Dermis blood vessel endothelial cell (primary cell): ENCODE measurements around the gene HTD2. TPM values are rescaled to one million over a fixed set of nuclear protein-coding genes. Genes with fewer than 3 reads are reported as not detected.
A peak's percentile ranks its signal among the peaks of the same experiment; 100 is the strongest.
"Not testable (repeated sequence)": the region's sequence is repeated elsewhere in the genome, so short reads cannot be mapped to it uniquely, and the experiment has no call there.

Source experiments
- DNase-seq: peaks from one replicate; pipeline ENCODE4 v3.0.0; 2010
- total RNA-seq: library from RNA; depleted of rRNA; stranded (reverse); fragments of >200 nt; gene quantifications from 2 replicates; pipeline ENCODE4 v1.2.3, GENCODE V29; 2014

Gene HTD2
- total RNA-seq, 1 donor from 2014 or later = 16.0 TPM

DNA sequence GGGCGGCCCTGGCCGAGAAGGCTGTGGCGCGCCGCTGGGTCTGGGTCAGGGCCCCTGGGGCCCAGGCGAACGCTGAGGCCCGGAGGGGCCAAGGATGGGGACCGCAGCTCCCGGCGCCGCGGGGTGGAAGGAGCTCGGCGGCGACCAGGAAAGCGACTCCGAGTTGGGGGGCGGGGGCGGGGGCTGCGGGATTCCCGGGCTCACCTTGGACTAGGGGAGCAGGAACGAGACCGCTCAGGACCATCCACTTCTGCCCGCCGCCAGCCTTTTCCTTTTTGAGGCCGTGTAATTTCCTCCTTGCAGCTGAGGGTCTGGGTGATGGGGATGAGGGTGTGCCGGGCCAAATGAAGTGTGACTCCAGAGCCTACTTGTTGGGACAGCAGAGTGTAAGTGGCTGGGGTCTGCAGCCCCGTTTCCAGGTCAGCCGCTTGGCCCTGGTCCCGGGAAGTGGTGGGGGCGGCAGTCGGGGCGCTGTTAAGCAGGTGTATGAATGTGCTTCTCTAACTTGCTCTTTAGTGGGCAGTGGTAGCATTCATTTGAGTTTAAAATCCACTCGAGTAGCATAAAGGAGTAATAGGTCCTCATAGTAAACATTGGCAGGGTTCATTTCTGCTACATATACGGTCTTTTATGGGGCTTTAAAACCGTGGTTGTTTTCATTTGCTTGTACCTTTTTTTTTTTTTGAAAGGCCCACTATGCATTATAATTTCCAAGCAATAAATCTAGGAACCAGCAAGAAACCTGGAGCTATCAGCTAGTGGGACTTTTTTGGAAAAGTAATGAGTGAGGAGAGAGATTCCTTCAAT is 27.1 kb downstream of the HTD2 start:
- peak; percentile 36 for DNase-seq

DNA sequence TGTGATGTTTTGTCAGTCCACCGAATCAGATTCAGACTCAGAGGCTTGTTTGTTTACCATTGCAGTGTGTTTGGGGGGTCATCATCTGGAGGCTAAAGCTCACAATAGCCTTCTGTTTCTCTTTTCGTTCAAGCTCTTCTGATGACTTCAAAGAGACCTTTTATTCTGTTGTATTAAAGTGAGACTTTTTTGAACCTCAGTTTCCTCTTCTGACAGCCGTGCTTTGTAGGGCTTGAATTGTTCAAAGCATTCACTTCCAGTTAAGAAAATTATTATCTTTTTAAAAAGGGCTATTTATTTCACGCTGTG is 27.6 kb downstream of the HTD2 start:
- DNase-seq = no peak

DNA sequence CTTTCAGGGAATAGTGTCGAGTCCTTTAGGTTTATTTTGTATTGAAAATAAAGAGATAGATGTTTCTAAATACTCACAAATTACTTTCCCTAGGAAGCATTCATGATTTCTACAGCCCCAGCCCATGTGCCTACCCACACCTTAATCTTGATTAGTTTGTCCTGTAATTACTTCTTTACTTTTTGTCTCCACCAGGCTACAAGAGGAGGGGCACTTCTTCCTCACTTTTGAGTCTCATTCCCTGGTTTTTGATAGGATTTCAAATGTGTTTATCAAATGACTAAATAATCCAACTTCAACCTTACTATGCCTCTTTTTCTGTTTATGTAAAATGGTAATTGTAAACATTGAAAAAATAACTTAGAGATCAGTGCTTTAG is 28.2 kb downstream of the HTD2 start:
- DNase-seq = no peak

DNA sequence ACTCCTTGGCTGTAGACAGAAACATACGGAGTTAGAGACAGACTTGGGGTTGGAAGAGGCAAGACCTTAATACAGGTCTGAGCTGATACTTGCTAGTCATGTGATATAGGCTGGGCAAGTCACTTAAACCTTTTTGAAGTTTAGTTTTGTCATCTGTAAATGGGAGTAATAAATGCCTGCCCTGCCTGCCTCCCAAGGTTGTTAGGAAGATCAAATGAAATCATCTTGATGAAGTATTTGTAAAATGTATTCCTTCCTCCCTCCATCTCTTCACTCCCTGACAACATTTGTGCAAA is 29.3 kb downstream of the HTD2 start:
- no peak for DNase-seq

DNA sequence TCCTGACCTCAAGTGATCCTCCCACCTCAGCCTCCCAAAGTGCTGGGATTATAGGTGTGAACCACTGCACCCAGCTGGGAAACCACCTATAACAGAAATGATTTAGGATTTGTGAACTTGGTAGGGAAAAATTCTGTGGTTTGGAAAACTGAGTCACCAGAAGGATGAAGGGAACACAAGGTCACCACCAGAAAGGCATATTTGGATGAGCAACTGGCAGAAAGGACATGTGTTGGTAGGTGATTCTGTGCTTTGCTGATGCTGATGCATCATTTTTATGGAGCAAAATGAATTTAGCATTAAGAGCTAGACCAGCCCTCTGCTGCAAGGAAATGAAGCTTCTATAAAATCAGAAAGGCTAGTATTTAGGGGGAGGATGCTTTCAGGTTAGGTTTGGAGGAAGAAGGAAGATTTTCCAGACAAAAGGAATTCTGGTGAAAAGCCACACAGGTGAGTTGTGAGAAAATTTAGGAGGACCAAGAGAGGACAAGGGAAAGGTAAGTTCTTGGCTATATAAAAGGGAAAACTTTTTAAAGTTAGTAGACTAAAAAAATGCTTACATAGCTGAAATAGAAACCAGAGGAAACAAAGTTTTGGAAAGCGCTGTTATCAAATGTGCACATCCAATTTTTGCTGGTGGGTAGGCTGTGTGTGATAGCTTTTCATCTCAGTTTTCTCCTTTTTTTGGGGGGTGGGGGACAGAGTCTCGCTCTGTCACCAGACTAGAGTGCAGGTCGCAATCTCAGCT is 30.0 kb downstream of the HTD2 start:
- DNase-seq = no peak

DNA sequence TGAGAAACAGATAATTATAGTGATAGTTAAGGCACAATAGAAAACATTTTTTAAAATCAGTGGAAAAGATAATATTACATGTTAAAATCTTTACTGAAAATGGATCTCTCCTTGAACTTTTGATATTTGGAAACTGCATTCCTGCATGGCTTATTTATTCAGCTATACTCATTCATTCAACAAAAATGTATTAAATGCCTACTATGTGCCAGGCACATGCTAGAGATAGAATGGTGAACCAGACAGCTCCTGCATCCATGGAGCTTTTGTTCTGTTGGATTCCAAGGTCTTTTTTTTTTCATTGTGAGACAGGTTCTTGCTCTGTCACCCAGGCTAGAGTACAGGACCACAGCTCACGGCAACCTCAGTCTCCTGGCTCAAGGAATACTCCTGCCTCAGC is 30.9 kb downstream of the HTD2 start:
- no peak for DNase-seq

DNA sequence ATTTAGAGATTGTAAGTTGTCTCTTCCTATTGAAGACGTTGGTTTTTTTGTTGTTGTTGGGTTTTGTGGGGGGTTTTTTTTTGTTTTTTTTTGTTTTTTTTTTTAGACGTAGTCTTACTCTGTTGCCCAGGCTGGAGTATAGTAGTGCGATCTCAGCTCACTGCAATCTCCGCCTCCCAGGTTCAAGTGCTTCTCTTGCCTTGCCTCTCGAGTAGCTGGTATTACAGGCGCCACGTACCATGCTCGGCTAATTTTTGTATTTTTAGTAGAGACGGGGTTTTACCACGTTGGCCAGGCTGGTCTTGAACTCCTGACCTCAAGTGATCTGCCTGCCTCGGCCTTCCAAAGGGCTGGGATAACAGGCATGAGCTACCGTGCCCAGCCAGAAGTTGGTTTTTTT is 32.8 kb downstream of the HTD2 start:
- DNase-seq = not testable (repeated sequence)

DNA sequence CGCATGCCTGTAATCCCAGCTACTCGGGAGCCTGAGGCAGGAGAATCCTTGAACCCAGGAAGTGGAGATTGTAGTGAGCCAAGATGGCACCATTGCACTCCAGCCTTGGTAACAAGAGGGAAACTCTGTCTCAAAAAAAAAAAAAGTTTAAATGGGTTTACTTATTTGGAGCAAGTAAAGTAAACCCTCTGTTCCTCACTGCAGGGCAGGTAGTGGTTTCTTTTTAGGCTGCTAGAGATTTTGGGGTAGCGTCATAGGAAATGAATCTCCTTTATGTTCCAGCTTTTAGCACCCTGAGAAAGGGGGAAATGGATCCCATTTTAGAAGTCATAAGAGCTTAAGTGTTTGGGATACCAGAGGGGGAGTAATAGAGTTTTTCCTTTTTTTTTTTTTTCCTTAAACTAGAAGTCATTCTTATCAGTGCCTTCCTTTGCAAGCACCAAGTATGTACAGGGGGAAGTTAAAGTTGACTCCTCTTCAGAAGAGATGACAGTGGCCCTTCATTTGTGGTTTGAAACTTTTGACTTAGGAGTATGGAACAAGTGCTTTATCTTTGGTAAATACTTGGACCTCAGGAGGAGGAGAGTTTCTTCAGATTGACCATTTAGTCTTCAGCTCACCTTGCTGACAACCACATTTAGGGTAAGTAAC is 34.4 kb downstream of the HTD2 start:
- no peak for DNase-seq

DNA sequence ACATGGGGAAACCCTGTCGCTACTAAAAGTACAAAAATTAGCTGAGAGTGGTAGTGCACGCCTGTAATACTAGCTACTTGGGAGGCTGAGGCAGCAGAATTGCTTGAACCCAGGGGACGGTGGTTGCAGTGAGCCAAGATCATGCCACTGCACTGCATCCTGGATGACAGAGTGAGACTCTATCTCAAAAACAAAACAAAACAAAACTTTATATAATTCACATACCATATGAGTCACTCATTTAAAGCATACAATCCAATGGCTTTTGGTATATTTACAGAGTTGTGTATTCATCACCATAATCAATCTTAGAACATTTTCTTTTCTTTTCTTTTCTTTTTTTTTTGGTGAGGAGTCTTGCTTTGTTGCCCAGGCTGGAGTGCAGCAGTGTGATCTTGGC is 35.1 kb downstream of the HTD2 start:
- DNase-seq = no peak

DNA sequence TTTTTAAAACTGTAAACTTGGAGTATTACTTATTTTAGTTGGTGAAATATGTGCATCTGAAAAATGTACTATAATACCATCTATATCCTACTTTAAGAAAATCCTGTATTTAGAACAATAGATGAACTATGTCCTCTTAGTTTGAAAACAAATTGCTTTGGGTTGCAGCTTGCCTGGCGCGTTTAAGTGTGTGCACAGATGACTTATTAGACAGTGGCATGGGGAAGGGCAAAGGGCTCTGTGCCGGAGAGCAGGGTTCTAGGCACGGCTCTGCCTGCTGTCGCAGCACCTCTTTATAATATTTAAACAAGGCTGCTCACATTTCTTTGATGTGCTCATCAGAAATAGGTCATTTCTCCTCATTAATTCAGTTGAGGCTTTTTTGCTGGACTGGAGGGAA is 36.4 kb downstream of the HTD2 start:
- no peak for DNase-seq

DNA sequence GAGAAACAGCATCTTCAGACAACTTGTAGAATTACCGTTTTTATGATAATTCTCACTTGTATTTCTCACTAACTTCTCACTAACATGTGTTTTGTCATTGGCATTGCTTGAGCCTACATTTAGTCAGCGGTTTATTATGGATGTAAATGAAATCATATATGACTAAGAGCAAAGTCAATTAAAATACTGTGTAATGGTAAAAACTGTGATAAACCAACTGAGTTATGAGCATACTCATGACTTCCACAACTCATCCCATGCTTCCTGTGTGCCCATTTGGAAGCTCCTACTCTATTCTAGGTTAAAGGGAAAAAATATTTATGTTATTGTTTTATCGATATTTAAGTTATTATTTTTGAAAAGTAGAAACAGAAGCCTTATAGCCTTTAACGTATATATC is 39.1 kb downstream of the HTD2 start:
- DNase-seq = no peak

DNA sequence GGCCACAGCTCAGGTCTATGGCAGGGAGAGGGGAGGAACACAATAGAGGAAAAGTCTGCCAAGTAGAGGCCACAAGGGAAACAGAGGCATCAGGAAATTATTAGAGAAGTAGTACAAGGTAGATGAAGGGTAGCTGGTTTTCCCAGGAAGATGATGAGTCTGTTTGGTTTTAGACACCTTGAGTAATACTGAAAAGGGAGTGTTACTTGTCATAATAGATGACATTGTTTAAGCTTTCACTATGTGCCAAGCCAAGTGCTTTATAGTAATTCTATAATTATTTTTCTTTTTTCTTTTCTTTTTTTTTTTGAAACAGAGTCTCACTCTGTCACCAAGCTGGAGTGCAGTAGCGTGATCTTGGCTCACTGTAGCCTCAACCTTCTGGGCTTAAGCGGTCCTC is 40.0 kb downstream of the HTD2 start:
- no peak for DNase-seq

DNA sequence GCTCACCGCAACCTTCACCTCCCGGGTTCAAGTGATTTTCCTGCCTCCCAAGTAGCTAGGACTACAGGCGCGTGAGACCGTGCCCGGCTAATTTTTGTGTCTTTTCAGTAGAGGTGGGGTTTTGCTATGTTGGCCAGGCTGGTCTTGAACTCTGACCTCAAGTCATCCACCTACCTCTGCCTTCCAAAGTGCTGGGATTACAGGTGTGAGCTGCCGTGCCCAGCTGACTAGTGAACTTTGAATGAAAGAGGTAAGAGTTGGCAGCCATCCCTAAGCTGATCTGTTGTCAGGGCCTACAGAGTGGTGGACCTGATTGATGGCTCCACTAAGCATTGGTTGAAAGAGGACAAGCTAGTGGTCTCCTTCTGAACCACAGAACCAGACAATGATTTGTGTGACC is 41.7 kb downstream of the HTD2 start:
- no peak for DNase-seq

DNA sequence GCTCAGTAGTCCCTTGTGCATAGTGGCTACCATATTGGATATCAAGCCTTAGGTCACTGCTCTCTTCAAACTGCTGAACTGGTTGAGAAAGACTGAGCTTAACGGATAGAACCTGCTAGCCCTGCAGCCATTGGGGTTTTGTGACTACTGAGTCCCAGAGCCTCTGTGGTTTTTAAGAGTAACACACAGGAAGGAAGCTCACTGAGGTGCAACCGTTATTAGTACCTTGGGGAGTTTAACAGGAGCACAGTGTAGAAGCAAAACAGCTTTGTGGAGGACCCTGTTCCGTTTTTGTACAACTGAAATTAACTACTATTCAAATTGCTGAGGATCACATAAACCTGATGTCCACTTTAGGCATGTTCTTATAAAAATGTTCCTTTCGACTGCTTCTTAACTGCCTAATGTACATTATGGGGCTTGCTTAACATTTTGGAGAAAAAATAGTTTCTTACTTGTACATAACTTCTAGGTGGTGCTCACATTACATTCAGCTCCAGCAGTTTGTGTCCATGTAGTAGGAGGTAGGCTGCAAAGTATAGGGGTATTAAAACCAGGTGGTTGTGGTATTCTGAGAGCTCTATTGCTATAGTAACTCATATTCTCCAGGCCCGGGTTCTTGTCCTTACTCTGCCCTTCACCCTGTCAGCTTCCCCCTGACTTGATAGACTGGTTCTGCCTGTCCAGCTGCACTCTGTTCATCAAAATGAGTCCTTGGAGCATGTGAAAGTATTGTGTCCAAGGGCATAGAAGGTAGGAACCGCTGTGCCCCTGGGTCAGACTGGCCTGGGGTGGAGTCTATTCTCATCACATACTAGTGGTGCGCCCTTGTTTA is 43.7 kb downstream of the HTD2 start:
- DNase-seq = no peak

DNA sequence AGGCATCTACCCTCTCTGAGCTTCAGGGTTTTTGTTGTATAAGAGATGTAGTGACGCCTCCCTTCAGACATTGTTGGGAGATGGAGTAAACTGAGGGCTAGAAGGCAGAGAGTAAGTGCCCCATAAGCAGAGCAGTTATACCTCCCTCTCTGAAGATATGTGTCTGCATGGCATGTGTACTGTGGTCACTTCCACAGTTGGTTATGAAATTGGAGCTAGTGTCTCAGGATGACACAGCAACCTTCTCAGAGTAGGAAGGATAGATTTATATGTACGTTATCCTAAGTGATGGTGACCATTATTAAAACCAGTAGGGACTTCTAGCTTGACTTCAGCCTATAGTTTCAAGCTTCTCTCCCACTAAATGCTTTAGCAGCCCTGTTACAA is 44.3 kb downstream of the HTD2 start:
- DNase-seq = no peak

DNA sequence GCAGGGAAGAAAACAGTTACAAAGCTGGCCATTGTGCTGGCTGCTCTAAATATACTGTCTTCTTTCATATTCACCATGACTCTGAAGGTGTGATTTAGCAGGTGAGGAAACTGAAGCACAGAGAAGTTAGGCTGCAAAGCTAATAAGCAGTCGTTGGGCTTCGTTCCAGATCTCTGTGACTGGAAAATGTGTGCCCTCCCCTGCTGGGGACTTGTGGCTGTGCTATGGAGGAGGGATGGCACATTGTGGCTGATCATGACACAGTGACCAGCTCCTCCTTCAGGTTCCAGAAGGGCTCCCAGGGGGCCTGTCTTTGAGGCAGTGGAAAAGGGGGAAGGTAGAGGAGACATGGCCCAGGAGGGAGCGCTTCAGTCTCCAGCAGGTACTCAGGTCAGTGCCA is 45.6 kb downstream of the HTD2 start:
- no peak for DNase-seq

DNA sequence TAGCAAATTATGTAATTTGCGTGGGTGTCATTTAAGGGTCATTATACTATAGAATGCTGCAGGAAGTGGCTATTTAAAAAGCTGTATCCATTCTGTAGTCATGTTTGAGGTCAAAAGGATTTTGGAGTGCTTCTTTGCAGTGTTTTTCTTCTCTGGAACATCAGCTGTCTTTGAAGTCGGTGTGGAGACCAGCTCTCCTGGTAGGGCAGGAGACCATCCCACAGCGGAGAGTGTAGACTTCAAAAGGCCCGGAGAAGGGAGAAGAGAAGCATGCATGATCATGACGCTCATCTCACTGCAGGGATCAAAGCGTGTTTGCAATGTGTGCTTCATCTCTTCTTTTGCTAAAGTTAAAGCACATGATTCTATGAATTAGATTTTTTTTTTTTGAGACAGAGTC is 46.3 kb downstream of the HTD2 start:
- no peak for DNase-seq

DNA sequence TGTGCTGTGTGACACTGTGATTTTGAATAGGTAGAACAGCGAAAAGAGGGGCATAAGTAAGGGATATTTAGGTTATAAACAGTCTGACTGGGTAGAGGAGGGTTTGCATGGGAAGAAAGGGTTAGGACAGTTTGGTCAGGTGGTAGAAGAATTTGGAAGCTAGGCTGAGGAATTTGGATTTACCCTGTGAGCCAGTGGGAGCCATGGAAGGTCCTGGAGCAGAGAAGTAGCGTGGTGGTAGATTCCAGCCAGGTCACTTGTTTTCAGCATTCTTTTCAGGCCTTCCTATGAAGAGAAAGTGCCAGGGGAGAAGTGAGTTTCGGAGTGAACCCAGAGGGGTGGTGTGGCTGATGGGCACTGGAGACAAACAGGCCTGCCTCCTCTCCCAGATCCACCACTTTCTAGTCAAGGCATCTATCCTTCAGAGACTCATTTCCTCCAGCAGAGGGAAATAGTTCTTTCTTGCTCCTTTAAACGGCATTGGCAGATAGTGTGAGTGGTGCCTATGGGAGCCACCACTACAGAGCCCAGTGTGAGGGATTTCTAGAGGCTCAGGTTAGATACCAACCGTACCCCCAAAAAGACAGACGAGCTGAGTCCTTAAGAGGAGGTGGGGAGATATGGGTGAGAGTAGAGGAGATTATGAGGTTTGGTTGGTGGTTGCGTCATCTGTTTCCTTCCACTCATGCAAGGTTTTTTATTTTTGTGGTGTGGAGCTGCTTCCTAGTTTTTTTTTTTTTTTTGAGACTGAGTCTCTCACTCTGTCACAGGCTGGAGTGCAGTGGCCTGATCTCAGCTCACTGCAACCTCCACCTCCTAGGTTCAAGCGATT is 47.6 kb downstream of the HTD2 start:
- DNase-seq = no peak

DNA sequence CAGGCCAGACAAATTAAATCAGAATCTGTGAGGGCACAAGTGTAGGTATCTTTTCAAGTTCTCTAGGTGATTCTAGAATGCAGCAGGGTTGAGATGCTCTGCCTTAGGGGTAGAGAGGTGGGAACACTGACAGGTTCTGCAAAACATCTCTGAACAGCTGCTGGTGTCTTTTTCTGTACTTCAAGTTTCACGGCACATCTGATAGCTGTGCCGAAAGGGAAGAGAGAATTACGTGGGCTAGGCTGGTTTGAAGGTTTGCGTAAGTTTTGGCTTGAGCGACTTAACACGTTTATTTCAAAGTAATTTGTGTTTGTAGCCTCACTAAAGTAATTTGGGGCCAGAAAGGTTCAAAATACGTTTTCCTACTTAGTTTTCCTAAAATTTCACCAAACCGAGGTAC is 48.9 kb downstream of the HTD2 start:
- no peak for DNase-seq

DNA sequence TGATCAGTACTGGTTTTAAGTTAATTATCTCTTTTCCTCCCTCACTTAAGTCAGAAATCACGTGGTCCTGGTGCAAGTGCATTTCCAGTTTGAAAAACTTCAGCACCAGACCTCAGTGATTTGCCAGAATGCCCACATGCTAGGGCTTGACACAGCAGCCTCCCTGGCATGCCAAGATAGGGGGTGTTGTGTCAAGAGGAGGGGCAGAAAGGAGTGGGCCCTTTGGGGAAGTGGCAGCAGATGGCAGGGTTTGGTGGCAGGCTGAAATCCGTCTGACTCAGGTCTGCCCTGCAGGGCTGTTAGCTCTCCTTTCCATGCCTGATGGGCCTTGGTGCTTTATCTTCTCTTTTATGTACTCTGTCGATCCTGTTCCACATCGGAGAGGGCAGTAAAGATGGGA is 49.7 kb downstream of the HTD2 start:
- DNase-seq = no peak

DNA sequence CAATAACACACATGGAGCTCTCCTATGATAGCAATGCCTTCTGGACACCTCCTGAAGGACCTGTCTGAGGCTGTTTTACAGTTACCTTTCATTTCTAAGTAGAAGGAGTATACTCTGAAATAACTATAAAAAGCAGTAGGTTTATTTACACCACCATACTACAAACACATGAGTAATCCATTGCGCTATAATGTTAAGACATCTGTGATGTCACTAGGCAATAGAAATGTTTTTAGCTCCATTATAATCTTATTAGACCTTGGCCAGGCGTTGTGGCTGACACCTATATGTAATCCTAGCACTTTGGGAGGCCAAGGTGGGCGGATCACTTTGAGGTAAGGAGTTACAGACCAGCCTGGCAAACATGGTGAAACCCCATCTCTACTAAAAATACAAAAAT is 51.1 kb downstream of the HTD2 start:
- DNase-seq = no peak

DNA sequence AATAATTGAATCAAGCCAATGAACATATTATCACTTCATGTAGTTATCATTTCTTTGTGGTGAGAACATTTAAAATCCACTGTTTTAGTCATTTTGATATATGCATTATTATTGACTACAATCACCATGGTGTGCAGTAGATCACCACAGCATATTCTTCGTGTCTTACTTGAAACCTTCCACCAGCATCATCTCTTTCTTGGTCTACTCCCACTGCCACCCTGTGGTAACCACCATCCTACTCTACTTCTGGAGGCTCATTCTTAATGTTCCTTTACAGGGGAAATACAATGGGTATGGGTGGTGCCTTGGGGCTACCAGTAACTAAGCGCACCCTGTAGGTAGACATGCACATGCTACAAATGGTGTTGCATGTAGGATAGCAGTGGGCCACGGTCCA is 51.8 kb downstream of the HTD2 start:
- no peak for DNase-seq

DNA sequence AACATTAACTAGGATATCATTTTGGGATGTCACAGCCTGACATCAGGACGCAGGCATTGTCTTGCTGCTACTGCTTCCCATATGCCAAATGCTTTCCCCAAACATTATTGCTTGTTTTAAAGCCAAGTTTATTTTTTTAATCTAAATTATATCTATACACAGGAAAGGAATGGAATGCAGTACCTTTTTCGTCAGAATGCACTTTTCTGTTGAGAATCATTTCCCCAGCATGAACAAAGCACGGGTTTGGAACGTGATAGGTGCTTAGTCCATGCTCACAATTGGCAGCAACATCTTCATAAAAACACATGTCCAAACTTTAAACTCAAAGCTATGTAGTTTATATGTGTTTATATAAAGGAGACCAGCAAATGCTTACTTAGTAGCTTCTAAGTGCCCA is 52.5 kb downstream of the HTD2 start:
- DNase-seq = no peak
